Regular cardiac myocyte (primary cell): ENCODE measurements around the gene MPHOSPH6. TPM values are rescaled to one million over a fixed set of nuclear protein-coding genes. Genes with fewer than 3 reads are reported as not detected.

ENCODE experiments used
- total RNA-seq: library from RNA; depleted of rRNA; stranded (reverse); fragments of >200 nt; gene quantifications from 2 replicates; pipeline ENCODE4 v1.2.3, GENCODE V29; 2014

Gene MPHOSPH6, protein sequence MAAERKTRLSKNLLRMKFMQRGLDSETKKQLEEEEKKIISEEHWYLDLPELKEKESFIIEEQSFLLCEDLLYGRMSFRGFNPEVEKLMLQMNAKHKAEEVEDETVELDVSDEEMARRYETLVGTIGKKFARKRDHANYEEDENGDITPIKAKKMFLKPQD
- 23.1 and 41.2 TPM in 2 replicates for total RNA-seq

DNA sequence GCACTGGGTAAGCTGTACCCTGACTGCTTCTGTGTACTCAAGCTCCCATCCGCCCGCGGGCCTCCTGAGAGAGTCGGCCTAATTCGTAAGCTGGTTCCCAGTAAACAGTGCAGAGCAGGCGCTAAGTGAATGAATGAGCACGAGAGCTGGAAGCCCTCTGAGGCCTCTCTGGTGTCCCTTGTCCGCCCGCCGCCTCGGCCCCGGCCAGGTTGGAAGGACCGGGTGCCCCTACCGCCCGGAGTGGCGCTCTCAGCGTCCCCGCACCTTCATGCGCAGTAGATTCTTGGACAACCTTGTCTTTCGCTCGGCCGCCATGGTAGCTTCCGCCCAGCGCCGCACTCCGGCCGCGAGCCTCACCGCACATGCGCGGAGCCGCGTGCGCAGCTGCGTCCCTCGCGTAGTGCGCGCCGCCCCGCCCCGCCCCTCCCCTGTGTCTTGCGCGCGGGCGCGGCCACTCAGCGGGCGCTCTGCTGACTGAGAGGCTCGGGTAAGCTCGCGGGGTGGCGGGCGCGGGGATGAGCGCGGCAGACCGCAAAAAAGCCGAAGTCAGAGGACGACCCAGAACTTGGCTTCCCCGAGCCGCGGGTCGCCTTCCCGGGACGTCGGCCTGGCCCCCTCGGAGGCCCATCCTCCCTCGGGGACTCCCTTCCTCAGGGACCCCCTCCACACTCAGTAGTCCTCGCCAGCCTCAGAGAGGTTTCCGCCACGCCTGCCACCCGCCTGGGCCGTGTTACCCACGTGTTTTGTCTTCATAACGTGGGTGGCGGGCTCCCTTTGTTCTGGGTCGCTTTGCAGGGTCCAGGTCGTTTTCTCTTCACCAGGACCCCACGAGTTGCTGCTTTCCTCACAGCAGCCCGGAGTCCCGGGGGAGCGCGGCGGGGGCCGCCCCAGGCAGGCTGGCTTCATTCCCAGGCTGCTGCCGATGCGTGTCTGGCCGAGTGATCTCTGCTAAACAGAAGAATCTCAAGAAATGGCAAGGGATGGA lies at the start of gene MPHOSPH6:
Gene MPHOSPH6 (minus strand): TSS at position 364 of the 985 bp plus-strand sequence. CDS start 49 bp downstream, at position 315.

Other genes starting within 250 kb of the MPHOSPH6 start
- under 0.01 and 0.19 TPM in 2 replicates for gene SDR42E1, start 158.8 kb downstream of the MPHOSPH6 start, total RNA-seq
- gene HSD17B2, start 135.0 kb downstream of the MPHOSPH6 start, total RNA-seq: 0.38 and 0.85 TPM in 2 replicates